Measurements from ENCODE around the gene NACAD.

NACAD gene

DNA sequence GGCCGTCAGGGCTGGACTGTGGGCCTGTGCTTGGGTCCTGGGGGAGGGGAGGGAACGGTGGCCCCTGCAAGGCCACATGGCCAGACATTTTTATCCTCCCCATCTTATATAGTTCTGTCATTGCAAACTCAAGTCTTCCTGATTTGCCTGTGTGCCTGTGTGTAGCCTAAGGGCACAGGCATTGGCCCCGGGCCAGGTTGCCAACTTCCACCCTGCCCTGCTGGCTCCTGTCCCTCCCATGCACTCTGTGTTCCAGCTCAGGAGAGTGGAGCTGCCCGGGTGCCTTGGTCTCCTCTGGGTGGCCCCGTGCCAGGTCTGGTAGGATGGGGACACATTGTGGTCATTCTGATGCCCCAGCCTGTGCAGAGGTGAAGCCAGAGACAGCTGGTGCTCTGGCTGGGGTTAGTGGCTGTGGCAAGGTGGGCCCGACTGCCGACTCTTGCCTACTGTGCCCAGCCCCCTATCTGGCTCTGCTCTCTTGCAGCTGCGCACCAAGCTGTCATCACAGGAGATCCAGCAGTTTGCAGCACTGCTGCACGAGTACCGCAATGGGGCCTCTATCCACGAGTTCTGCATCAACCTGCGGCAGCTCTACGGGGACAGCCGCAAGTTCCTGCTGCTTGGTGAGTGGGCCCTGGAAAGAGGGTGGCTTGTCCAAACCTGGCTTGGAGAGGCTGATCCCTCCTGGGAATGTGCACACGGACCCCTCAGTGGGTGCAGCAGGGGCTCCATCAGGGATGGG is 14.8 kb downstream of the NACAD start:
- DNase-seq (ENCODE audit: low spot score) = no peak

DNA sequence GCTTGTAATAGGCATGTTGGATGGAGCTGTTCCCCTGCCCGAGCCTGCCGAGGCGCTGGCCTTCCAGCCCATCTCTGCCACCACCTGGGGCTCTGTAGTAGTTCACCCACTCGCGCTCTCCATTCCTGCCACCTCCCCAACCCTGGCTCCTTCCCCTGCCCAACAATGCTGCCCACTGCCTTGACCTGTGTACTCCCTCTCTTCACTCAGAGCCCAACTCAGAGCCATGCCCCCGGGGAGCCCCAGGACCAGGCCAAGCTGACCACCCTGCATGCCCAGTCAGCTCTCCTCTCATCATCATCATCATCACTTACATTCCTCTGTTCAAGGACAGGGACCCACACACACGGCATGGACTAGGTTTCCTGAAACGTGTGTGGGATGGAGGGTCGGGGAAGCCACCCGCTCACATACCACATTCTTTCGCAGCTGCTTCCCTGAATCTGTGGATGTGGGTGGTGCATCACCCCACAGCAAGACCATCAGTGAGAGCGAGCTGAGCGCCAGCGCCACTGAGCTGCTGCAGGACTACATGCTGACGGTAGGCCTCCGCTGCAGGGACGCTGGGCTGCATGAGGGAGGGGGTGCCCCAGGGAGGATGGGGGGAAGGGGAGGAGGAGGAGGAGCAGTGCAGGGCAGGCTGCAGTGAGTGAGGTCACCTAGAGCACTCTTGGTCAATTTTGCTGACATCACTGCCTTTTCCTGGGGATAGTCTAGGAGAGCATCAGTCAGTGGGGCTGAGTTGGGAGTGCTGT is 15.6 kb downstream of the NACAD start:
- DNase-seq (ENCODE audit: low spot score) = no peak

DNA sequence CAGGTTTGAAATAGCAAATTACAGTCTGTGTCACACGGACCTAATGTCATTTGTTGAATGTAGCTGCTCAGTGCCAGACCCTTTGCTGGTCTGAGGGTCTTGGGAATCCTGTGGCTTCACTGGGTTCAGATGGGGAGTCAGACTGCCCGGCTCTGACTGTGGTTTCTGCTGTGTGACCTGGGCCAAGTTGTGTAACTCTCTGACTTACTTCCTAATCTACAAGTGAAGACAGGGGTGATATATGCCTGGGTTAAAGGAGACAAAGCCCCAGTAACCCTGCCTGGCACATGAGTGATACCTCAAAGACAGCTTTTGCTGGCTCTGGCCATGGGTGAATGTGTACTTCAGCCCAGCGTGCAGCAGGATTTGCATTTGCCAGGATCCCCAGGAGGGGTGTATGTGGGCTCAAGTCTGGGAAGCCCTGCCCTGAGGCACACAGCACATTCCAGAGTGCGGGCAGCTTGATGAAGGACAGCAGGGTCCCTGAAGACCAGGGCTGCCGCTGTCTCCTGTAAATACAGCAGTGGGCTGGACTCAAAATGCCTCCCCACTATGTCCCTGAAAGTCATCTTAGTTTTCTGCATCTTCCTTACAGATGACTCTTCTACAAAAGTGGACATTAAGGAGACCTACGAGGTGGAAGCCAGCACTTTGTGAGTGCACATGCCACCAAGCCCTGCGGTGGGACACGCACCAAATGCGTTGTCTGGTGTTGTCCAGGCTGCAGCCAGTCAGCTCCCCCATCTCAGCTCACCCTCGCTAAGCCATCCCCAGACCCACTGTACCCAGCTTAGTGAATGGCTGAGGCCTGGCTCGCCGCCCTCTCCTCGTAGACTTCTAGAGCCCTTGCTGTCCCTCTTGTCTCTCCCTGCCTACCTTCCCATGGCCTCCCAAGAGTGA is 16.4 kb downstream of the NACAD start:
- no peak for DNase-seq (ENCODE audit: low spot score)

DNA sequence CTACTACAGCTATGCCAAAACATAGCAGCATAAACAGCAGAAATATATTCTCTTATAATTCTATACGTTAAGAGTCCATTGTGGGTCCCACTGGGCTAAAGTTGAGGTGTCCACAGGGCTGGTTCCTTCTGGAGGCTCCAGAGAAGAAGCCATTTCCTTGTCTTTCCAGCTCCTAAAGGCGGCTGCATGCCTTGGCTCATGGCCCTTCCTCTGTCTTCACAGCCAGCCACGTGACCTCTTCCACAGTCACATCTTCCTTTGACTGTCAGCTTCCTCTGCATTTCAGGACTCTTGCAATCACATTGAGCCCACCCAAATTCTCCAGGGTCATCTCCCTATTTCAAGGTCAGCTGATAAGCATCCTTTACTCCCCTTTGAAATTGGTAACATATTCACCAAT is 17.2 kb downstream of the NACAD start:
- DNase-seq (ENCODE audit: low spot score) = no peak

DNA sequence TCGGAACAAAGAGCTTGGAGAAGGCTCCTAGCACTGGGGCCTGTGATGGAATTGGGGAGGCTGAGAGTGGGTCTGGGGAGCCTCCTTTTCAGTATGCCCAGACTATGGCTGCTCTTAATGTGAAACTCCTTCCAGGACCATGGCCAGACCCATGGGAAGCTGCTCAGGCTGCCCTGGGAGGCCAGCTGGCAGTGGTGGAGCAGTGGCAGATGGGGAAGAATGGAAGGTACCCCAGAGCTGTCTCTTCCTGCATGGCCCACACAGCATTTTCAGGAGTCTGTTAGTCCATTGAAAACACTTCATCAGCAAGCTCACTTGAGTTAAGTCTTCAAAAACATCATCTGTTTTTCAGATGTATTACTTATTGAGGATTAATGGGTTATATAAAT is 18.5 kb downstream of the NACAD start:
- DNase-seq (ENCODE audit: low spot score) = no peak

DNA sequence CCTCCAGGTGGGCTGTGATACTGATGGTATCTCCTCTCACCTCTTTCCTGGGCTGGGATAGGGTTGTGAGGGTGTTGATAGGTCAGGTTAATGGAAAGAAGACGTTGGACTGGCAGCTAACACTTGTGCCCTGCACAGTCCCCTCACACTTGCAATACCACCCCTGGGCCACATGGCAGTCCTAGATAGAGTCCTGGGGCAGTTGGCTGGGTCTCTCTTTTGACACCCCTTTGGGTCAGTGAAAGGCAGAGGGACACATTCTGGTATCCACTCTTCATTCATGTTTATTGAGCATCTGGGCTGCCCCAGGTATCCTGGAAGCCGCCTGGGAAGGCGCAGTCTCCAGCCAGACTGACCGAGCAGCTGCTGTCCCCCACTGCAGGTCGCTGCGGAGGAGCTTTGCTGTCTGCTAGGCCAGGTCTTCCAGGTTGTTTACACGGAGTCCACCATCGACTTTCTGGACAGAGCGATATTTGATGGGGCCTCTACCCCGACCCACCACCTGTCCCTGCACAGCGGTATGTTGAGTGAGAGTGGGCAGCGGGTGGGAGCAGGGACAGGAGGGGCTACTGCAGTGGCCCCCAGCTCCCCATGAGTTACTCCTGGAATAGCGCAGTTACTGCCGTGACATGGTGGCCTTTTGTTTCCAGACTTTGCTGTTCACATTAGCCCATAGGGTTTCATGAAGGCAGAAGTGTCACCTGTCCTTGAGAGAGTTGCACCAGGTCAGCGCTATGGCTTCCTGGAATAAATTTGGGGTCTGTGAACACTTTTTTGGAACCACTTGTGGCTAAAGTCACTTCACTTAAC is 19.1 kb downstream of the NACAD start:
- DNase-seq (ENCODE audit: low spot score) = no peak

DNA sequence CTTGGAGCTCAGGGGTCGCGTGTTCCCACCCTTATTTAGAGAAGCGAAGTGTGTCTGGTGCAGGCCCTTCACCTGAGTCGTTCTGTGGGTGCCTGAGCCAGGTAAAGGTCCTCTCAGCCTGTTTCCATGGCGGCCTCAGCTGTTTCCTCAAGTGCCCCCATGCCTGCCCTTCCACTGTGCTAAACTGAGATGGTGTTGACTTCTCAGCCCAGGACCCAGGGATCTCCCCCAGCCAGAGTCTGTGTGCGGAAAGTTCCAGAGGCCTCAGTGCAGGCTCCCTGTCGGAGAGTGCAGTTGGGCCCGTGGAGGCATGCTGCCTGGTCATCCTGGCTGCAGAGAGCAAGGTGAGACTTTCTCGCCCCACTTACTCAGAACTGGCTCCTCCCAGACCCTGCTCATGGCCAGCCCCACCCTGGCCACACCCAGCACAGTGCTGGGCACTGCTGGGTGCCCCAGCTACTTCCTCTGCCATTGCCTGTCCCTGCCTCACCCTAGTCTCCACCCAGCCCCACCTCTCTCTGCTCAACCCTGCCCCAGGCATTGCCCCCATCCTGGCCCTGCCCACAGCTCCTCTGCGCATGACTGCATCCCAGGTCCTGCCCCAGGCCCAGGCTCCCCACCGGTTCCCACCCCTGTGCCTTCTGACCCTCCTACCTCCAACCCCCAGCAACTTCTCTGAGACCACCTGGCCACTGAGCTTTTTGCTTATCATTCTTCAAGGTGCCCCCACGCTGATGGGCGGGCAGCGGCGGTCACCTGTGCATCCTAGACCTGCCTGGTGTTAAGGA is 20.3 kb downstream of the NACAD start:
- no peak for DNase-seq (ENCODE audit: low spot score)

DNA sequence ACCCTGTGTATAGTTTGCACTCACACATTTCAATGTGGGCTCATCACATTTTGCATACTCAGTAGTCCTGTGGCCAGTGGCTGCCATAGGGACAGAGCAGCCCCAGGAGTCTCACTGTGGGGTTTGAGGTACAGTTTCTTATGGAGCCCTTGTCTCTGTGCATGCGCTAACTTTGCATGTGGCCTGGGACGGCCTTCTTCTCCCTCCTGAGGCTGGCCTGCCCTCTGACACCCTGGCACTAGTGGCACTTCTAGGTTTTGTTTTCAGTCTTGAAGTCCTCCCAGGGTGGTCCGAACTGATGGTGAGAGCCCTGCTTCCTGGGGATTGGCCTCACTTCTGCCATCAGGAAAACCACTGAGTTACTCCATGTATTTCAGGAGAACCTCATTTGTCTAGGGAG is 21.2 kb downstream of the NACAD start:
- no peak for DNase-seq (ENCODE audit: low spot score)

DNA sequence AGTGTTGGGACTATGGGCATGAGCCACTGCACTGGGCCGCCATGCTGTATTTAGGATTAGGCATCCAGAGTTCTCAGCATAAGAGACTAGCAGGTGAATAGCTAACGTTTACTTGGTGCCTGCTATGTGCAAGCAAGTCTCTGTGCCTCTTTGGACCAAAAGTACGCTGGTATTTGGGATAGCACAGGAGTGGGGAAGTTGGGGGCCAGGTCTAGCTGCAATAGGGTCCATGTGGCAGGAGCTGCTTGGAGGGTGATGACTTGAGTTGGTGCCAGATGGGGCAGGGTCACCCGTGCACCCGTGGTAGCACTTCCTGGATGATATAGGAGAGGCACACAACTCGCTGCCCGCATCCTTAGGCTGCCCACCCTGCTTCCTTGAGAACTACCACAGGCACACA is 22.4 kb downstream of the NACAD start:
- DNase-seq (ENCODE audit: low spot score) = no peak

DNA sequence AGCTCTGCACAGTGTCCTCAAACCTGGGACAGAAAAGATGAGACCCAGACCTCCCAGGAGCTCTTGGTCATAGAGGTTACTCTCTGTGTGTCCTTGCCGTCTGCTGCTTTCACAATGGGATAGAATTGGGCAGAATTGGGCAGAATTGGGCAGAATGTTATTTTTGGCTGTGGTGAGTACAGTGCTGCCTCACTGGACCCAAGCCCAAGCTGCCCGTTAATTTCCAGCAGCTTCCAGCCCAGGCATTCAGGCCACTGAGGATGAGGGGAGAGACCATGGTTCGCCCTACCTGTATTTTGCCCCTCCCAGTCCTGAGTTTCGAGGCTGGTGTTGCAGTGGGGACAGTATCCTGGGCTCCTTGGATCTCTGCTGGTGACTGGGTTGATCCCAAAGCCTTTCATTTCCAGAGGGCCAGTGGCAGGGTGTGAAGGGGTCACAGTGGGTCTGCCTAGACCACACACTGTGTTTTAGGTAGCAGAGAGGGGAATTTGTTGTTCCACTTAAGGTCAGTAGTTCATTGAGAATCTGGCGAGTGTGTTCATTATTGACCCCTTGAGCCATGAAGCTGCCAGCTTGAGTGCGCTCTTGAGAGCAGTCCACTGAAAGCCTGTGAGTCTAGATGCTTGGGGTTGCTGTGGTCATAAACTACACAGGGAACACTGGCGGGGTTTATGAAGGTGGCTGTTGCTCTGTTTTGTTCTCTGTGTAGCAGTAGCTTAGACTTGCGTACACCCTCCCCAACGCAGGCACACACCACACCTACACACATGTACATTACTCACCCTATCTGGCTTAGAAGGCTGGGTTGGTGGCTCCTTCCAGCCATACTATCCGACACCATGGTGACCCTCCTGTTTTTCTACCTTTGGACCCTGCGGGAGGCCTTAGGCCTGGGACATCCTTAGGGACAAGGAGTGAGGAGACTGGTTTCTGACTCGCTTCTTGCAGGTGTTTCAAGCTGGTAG is 23.5 kb downstream of the NACAD start:
- no peak for DNase-seq (ENCODE audit: low spot score)

DNA sequence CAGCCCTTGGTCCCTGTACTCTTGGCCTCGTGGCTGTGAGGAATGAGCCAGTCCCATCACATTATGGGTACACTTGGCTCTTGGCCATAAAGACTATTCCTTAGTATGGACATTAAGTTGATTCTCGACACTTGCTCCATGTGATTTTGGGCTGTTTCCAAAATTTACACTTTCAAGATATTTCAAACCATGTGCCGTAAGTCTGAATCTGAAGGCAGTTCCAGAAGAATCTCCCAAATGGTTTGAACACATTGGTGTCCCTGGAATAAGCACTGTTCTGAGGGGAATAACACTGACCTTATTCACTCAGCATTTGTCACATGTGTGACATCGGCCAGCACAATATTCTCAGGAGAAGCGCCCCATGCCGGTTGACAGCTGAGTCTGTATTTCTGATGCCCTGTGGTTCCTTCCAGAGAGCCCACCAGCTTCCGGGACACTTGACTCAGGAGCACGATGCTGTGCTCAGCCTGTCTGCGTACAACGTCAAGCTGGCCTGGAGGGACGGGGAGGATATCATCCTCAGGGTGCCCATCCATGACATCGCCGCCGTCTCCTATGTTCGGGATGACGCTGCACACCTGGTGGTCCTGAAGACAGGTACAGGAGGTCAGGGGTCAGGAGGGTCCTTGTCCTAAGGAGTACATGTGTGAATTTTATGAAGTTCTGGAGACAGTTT is 24.6 kb downstream of the NACAD start:
- DNase-seq (ENCODE audit: low spot score) = no peak

DNA sequence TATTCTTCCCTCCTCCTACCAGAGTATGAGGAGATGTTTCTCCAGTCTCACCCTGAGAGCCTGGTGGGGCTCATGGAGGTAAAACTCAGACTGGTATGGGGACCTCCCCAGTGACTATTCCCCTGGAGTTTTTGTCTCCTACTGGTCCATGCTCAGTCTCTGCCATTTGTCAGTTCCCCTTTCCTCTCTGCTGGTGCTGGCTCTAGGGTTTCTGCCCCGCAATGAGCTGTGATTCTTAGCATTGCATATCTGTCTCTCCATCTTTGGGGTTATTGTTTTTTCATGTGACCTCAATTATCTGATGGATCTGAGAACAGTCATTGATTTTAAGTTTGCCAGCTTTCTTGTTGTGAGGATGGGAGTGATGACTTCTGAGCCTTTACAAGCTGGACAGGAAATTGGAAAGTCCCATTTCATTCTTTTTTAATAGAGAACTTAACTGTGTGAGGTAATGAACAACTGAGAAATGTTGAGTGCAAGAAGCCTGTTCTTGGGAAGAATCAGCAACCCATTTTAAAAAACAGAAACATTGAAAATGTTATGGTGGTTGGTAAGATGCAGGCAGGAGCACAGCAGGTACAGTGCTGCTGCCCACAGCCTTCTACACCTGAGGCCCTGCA is 26.9 kb downstream of the NACAD start:
- DNase-seq (ENCODE audit: low spot score) = no peak

DNA sequence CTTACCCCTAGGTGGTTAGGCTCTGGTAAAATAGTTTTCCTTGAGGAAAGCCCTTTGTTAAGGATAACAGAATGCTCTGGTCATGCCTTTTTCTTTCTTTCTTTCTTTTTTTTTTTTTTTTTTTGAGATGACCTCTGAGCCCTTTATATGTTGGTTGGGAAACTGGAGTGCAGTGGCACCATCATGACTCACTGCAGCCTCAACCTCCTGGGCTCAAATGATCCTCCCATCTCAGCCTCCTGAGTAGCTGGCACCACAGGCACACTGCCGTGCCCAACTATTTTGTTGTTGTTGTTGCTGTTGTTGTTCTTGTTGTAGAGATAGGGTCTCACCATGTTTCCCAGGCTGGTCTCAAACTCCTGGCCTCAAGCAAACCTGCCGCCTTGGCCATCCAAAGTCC is 27.4 kb downstream of the NACAD start:
- no peak for DNase-seq (ENCODE audit: low spot score)

DNA sequence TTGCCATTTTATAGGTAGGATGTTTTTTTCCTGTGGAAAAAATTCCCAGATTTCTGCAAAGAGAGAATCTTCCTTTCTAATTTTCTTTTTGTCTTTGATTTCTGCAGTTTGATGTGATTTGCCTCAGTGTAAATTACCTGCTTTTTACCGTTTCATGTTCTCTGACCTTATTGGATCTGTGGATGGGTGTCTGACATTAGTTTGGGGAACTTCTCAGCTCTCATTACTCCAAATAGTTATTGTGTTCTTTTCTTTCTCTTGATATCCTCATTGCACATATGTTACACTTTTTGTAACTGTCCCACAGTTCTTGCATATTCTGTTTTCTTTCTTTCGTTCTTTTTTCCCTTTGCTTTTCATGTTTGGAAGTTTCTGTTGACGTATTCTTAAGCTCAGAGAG is 28.5 kb downstream of the NACAD start:
- no peak for DNase-seq (ENCODE audit: low spot score)

DNA sequence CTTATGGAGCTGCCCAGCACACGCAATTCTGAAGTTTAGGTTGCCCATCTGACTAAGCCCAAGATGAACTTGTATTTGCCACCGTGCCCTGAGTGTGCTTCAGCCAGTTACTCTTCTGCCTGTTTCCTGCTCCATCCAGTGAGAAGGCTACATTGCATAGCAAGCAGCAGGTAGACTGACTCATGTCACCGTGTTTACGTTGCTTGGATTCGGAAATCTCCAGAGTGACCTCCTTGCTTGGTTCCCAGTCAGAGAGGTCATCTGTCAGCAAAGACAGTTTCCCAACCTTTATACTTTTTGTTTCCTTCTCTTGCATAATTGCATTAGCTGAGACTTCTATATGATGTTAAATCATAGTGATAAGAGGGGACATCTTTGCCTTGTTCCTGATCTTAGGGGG is 30.9 kb downstream of the NACAD start:
- DNase-seq (ENCODE audit: low spot score) = no peak

DNA sequence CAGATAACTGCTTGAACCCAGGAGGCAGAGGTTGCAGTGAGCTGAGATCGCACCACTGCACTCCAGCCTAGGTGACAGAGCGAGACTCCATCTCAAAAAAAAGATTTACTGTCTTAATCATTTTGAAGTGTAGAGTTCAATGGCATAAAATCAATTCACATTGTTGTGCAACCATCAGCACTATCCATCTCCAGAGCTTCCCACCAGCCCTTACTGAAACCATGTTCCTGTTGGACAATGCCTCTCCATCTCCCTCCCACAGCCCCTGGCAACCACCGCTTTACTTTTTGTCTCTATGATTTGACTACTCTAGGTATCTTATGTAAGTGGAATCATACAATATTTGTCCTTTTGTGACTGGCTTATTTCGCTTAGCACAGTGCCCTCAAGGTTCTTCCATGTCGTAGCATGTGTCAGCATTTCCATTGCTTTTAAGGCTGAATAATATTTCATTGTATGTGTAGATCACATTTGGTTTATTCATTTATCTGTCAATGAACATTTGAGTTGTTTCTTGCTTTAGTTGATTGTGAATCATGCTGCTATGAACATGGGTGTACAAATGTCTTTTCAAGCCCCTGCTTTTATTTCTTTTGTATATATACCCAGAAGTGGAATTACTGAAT is 33.1 kb downstream of the NACAD start:
- no peak for DNase-seq (ENCODE audit: low spot score)

DNA sequence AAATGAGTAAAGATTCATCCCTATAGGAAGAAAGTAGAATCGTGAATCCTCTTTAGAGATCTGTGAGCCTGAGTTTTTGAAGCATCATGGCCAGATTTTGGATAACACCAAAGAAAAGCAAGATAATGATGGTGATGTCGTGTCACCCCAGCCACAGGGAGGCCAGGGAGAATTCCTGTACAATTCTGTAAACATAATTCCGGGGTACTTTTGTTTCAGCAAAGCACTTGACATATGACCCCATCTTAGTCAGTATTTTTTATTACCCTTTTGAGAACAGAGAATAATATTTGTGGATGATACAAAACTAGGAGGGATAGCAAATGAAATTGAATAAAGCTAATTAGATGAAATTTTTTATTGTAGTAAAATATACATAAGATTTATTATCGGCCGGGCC is 33.8 kb downstream of the NACAD start:
- no peak for DNase-seq (ENCODE audit: low spot score)

DNA sequence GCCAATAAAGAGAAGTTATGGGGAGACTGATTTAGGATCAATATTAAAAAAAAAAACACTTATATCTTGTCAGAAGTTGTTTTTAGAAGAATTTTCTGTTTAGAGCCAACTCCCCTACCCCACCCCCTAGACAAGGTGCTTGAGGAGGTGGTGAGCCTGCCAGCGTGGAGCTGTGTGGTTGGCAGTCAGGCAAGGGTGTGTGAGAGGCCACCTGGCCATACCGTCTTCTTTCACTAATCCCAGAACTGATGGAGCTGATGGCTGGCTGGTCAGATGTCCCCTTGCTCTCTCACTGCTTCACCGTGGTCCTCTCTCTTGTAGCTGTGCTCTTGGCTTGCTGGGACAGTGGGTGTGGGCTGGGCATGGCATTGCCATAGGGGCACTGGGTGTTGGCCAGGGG is 34.3 kb downstream of the NACAD start:
- DNase-seq (ENCODE audit: low spot score) = no peak

Data from pons (tissue), 1 donor.